Heart right ventricle (tissue), 16 donors: ENCODE results near the gene INO80C. TPM values are rescaled to one million over a fixed set of nuclear protein-coding genes. Genes with fewer than 3 reads are reported as not detected.
A peak's percentile ranks its signal among the peaks of the same experiment; 100 is the strongest.

Experiments
- ATAC-seq, 8 donors: fragments of 200-7000 bp; cut with Tn5 transposase; one replicate each; pipeline ENCODE4 v1.9.1; 2020; ENCODE audit warnings: mild to moderate bottlenecking in 8 of 8, moderate library complexity in 8 of 8, moderate number of reproducible peaks in 1 of 8
- DNase-seq, 2 donors: peaks; one replicate each; pipeline ENCODE4 v3.0.0-alpha.2; 2020
- H3K27ac ChIP-seq, 10 donors: fragments of 200-600 bp; sonication (generic) in 2 of 10; one replicate each; pipeline versions ENCODE4 v1.5.0 to v1.8.0; 2020 to 2022; ENCODE audit warnings: mild to moderate bottlenecking in 3 of 10
- H3K27me3 ChIP-seq, 7 donors: fragments of 200-600 bp; one replicate each; pipeline ENCODE4 v1.8.0; 2021 to 2022; ENCODE audit warnings: mild to moderate bottlenecking in 2 of 7
- H3K36me3 ChIP-seq, 9 donors: fragments of 200-600 bp; sonication (generic) in 1 of 9; one replicate each; pipeline versions ENCODE4 v1.5.0 to v1.8.0; 2020 to 2022; ENCODE audit warnings: mild to moderate bottlenecking in 2 of 9
- H3K4me1 ChIP-seq, 9 donors: fragments of 200-600 bp; sonication (generic) in 1 of 9; one replicate each; pipeline versions ENCODE4 v1.5.0 to v1.8.0; 2020 to 2022; ENCODE audit warnings: mild to moderate bottlenecking in 4 of 9
- H3K4me3 ChIP-seq, 10 donors: fragments of 200-600 bp; sonication (generic) in 2 of 10; one replicate each; pipeline versions ENCODE4 v1.5.0 to v1.8.0; 2020 to 2022; ENCODE audit warnings: mild to moderate bottlenecking in 7 of 10, moderate library complexity in 2 of 10
- H3K9me3 ChIP-seq, 11 donors: fragments of 200-600 bp in 10 of 11; sonication (generic) in 2 of 11; one replicate each; pipeline versions ENCODE4 v1.5.0 to v1.8.0; 2013 to 2022; ENCODE audit warnings: mild to moderate bottlenecking in 2 of 11, control low read depth in 1 of 11, moderate library complexity in 1 of 11
- CTCF ChIP-seq, 9 donors: fragments of 200-600 bp; sonication (generic) in 2 of 9; IDR thresholded peaks; one replicate each; pipeline versions ENCODE4 v1.5.0 to v1.8.0; 2021 to 2022; ENCODE audit warnings: antibody characterized with exemption in 9 of 9, mild to moderate bottlenecking in 5 of 9, moderate library complexity in 1 of 9
- WGBS, 2 donors: extraction: QIAGEN DNeasy Blood & Tissue Kit; methylation state at CpG; one replicate each; pipeline ENCODE4 v1.1.7; 2013; ENCODE audit warnings: inconsistent platforms in 1 of 2; 5-methylcytosine and 5-hydroxymethylcytosine counted together
- intact Hi-C, 10 donors: fragments of 100-400 bp; cut with DNase I; formaldehyde crosslinking; loops; one replicate each; pipeline versions ENCODE4 v1.11.1 to v1.14.2; 2022
- polyA plus RNA-seq, 2 donors: library from polyadenylated mRNA; stranded (reverse); fragments of 200-250 nt; gene quantifications; one replicate each; pipeline ENCODE4 v1.2.3, GENCODE V29; 2013
- total RNA-seq, 10 donors: library from RNA; stranded (reverse); fragmentation: NEBNext Ultra II Directional in 3 of 10; extraction: Animal tissue kit (Norgen Biotek cat#: 25700) in 3 of 10; gene quantifications; one replicate each; pipeline versions ENCODE4 v1.2.1 to v1.2.4, GENCODE V29; 2021 to 2023
- donor health status: Arrhythmogenic right ventricular cardiomyopathy.
- donor health status: ischemic (EF 13 %, LVEDD 7.1; RV severe dilation, severe dysfunction).
- donor health status: healthy with polysubstance abuse.
- donor health status: DM: no; HTN: yes; CAD: no.
- donor health status: DM: no; HTN: no; CAD: no.
- donor health status: ischemic (EF 25% LVEDD 6.9; RV normal size, moderate dysfunction).
- donor health status: ischemic (EF 25% LVEDD 5.7; RV mildly dilated, moderate dysfunction).
- donor health status: healthy.
- donor health status: DM: yes; HTN: yes; CAD: no.
- donor health status: Ischemic cardiomyopathy.
- donor health status: ischemic (EF 35%, LVEDD 5.7; RV mildly dilated, moderate dysfunction).
- donor health status: nonischemic (EF 11% LVEDD 7.7; RV severe dilation, severe dysfunction).
- donor health status: DM: yes; HTN: yes; CAD: no.
- donor health status: PGD.
- donor health status: ischemic (EF 29% LVEDD 5.4; RV normal size, mild dysfunction).
- donor health status: nonischemic (EF 23%, LVEDD 6.1; RV moderate dilation, normal function).

Gene INO80C
- total and polyA plus RNA-seq, 12 donors: 17.3 to 28.4 (median 25.2) TPM

GRCh38 chr18:35459997-35460396 lies 37.8 kb downstream of the INO80C start:
- Histone ChIP-seq H3K9me3 (no peaks in the 10 kb centered on the region), H3K27me3 (no peaks in the 10 kb centered on the region), H3K36me3 (no peaks in the 10 kb centered on the region), H3K4me1 (peaks cover 12 to 69% (median 57%) of the 10 kb centered on the region in 9 donors), H3K4me3 (no peak overlapping the region), H3K27ac (peak overlapping the region in 9 of 10 donors; percentile 29 to 76 (median 64))
- WGBS, 2 donors: 95 to 99% methylated on average over 2 of the region's 2 CpGs
- no peak for TF ChIP-seq CTCF (IDR thresholded peaks at IDR 0.05)
- intact Hi-C loops: loop anchor here in 3 of 10 donors (5.0 kb wide), 2 partner anchors 37 to 883 kb away; partner anchors contain the start of gene INO80C (in 2 of the 3)
- ATAC-seq (no peak), DNase-seq (no peak)

- no peaks in the 10 kb centered on the region for H3K27me3 ChIP-seq
- H3K27ac ChIP-seq: peak overlapping the region in 9 of 10 donors; percentile 56 to 76 (median 70)
- intact Hi-C loops: loop anchor here in 2 of 10 donors (5.0 kb wide), 2 partner anchors 38 to 882 kb away; partner anchors contain the start of gene INO80C (in 1 of the 2)
- TF ChIP-seq CTCF (IDR thresholded peaks at IDR 0.05): no peak
- ATAC-seq: peak; percentile 83 to 97 (median 93)
- H3K36me3 ChIP-seq: no peaks in the 10 kb centered on the region
- peak; percentile 65 to 77 for DNase-seq
- no peaks in the 10 kb centered on the region for H3K9me3 ChIP-seq
- H3K4me3 ChIP-seq: no peak overlapping the region
- WGBS, 2 donors: 56 to 58% methylated on average over 4 of the region's 4 CpGs
- peaks cover 12 to 64% (median 53%) of the 10 kb centered on the region in 9 donors for H3K4me1 ChIP-seq
These were observed 38.9 kb downstream of the INO80C start for GRCh38 chr18:35458677-35459441.

- intact Hi-C loops: loop anchor here in 2 of 10 donors (5.0 kb wide), 2 partner anchors 39 to 881 kb away; partner anchors contain the start of gene INO80C (in 1 of the 2)
- Histone ChIP-seq H3K4me1 (peaks cover 12 to 58% (median 47%) of the 10 kb centered on the region in 9 donors), H3K4me3 (no peak overlapping the region), H3K27ac (peak overlapping the region in 9 of 10 donors; percentile 56 to 76 (median 70)), H3K27me3 (no peaks in the 10 kb centered on the region), H3K9me3 (no peaks in the 10 kb centered on the region), H3K36me3 (no peaks in the 10 kb centered on the region)
- no peak for DNase-seq
- no peak for TF ChIP-seq CTCF (IDR thresholded peaks at IDR 0.05)
- WGBS, 2 donors: 69 to 78% methylated on average over 1 of the region's 1 CpG
- ATAC-seq: no peak
These were observed 39.5 kb downstream of the INO80C start for GRCh38 chr18:35458271-35458670.

GRCh38 chr18:35457140-35457704 lies 40.5 kb downstream of the INO80C start:
- H3K4me3 ChIP-seq: no peak overlapping the region
- peak overlapping the region in 1 of 10 donors; percentile 70 for H3K27ac ChIP-seq
- H3K4me1 ChIP-seq: peaks cover 12 to 47% (median 41%) of the 10 kb centered on the region in 9 donors
- intact Hi-C loops: loop anchor here in 2 of 10 donors (5.0 kb wide), 2 partner anchors 40 to 880 kb away; partner anchors contain the start of gene INO80C (in 1 of the 2)
- no peaks in the 10 kb centered on the region for H3K36me3 ChIP-seq
- no peaks in the 10 kb centered on the region for H3K27me3 ChIP-seq
- ATAC-seq (no peak), DNase-seq (no peak)
- no peaks in the 10 kb centered on the region for H3K9me3 ChIP-seq
- 81 to 84% methylated on average over 3 of the region's 3 CpGs for WGBS, 2 donors
- no peak for TF ChIP-seq CTCF (IDR thresholded peaks at IDR 0.05)
